ENCODE results near the gene NCAN.

GRCh38 chr19:19230999-19231398, 19.2 kb downstream of the NCAN start:
- no peak for TF ChIP-seq CTCF (IDR thresholded peaks at IDR 0.05)
- TF ChIP-seq POLR2A (IDR thresholded peaks at IDR 0.05) = no peak
